ENCODE data around the gene ESF1. TPM values are rescaled to one million over a fixed set of nuclear protein-coding genes. Genes with fewer than 3 reads are reported as not detected.

ESF1 gene
- total and polyA plus RNA-seq, 9 of the 15 experiments (the other 6 are each of a cell fraction or from before 2014, with no cell fraction given), result 7.0 to 30.4 (median 18.6) TPM

DNA sequence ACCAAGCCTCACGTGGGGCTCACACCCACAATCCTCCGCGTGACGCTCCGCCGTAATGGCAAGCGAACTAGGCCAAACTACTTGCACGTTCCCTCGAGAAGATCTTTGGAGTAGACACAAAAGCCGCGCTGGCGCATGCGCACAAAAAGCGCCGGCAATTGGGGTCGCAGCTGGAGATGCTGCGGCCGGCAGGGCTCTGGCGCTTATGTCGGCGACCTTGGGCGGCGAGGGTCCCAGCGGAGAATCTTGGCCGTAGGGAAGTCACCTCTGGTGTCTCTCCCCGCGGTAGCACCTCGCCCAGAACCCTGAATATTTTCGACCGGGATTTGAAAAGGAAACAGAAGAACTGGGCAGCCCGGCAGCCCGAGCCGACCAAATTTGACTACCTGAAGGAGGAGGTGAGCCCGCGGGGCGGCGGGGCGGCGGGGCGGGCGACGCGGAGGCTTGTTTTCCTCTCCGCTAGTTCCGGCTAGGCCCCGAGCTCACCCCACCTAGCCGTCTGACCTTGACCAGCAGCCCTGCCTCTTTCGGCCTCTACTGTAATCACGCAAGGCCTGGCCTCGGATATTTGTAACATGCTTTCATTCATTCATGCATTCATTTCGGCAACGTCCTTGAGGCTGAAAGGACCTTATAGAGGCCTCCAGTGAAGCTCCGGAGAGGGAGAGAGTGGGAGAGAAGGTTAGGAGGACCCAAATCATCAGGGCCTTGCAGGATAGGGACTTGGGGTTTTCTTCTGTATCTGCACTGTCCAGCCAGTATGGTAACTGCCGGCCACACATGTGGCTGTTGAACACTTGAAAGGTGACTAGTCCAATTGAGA, at the start of gene ESF1, which contains the start of gene NDUFAF5 (continued):
- no peak for TF ChIP-seq DACH1 (IDR thresholded peaks at IDR 0.05; ENCODE audit: partially characterized antibody)
- TF ChIP-seq PURB (CRISPR knock-in tag; IDR thresholded peaks at IDR 0.05; ENCODE audit: low read depth), result no peak
- TF ChIP-seq CAMTA2 (CRISPR knock-in tag; conservative IDR thresholded peaks at IDR 0.05), result no peak
- TF ChIP-seq, protein P1, sequence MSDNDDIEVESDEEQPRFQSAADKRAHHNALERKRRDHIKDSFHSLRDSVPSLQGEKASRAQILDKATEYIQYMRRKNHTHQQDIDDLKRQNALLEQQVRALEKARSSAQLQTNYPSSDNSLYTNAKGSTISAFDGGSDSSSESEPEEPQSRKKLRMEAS (CRISPR knock-in tag; IDR thresholded peaks at IDR 0.05), result peak; percentile 91
- TF ChIP-seq PRMT5 (CRISPR knock-in tag; IDR thresholded peaks at IDR 0.05), result no peak
- TF ChIP-seq GMEB1 (CRISPR knock-in tag; IDR thresholded peaks at IDR 0.05), result peak; percentile 94
- TF ChIP-seq ZNF561 (CRISPR knock-in tag; conservative IDR thresholded peaks at IDR 0.05), result no peak
- TF ChIP-seq, protein P2, sequence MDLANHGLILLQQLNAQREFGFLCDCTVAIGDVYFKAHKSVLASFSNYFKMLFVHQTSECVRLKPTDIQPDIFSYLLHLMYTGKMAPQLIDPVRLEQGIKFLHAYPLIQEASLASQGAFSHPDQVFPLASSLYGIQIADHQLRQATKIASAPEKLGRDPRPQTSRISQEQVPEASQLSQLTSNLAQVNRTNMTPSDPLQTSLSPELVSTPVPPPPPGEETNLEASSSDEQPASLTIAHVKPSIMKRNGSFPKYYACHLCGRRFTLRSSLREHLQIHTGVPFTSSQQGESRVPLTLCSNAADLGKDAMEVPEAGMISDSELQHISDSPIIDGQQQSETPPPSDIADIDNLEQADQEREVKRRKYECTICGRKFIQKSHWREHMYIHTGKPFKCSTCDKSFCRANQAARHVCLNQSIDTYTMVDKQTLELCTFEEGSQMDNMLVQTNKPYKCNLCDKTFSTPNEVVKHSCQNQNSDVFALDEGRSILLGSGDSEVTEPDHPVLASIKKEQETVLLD (IDR thresholded peaks at IDR 0.05), result peak; percentile 95
- TF ChIP-seq ELK1 (CRISPR knock-in tag; IDR thresholded peaks at IDR 0.05), result no peak
- TF ChIP-seq HSF4 (CRISPR knock-in tag; IDR thresholded peaks at IDR 0.05; ENCODE audit: borderline replicate concordance), result no peak
- TF ChIP-seq SIN3B (IDR thresholded peaks at IDR 0.05; ENCODE audit: low read depth), result no peak
- TF ChIP-seq CBX5 (IDR thresholded peaks at IDR 0.05; ENCODE audit: borderline replicate concordance, low read depth), result no peak
- no peak for TF ChIP-seq SNIP1 (IDR thresholded peaks at IDR 0.05; ENCODE audit: low read depth)
- no peak for TF ChIP-seq ZNF551 (CRISPR knock-in tag; IDR thresholded peaks at IDR 0.05)
- no peak for TF ChIP-seq E4F1 (CRISPR knock-in tag; IDR thresholded peaks at IDR 0.05; ENCODE audit: borderline replicate concordance)
- no peak for TF ChIP-seq CREBBP (IDR thresholded peaks at IDR 0.05; ENCODE audit: low read depth, low read length)
- no peak for TF ChIP-seq THRA (IDR thresholded peaks at IDR 0.05)
- TF ChIP-seq NFXL1 (CRISPR knock-in tag; IDR thresholded peaks at IDR 0.05), result no peak

Data from K562 (cell line).